GM21526 (cell line): ENCODE results near the gene PAX2.

Experiments
- ATAC-seq: cut with Tn5 transposase; IDR thresholded peaks from one replicate; pipeline ENCODE4 v1.9.1; 2021; ENCODE audit warnings: moderate library complexity; ENCODE audit not compliant: unreplicated experiment, low FRiP score

PAX2 gene

GRCh38 chr10:100749309-100750217, 4.2 kb downstream of the PAX2 start:
- ATAC-seq, result no peak

GRCh38 chr10:100750291-100751210, 5.2 kb downstream of the PAX2 start:
- ATAC-seq, result no peak

GRCh38 chr10:100751211-100751933, 6.0 kb downstream of the PAX2 start:
- ATAC-seq, result no peak

- no peak for ATAC-seq
Measured at GRCh38 chr10:100755821-100756220, 10.4 kb downstream of the PAX2 start.

GRCh38 chr10:100759331-100759730, 13.9 kb downstream of the PAX2 start:
- ATAC-seq, result no peak

DNA sequence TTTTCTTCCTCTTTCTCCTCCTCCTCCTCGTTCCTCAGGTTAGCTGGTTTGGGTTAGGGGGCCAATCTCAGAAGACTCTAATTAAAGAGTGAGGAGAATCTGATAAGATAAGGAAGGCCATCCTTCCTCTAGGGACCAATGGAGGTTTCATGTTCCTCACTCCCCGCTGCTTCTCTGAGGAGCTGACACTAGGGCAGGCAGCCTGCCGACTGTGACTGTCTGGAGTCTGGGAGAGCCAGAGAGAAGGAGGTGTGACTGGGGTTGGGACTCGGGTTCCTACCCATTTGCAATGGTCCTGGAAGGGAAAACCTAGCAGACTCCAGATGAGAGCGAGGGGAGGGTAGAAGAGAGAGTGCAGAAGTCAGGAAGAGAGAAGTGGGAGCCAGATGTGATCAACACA, 15.3 kb downstream of the PAX2 start:
- ATAC-seq, result no peak

GRCh38 chr10:100761191-100761590, 15.8 kb downstream of the PAX2 start:
- no peak for ATAC-seq

DNA sequence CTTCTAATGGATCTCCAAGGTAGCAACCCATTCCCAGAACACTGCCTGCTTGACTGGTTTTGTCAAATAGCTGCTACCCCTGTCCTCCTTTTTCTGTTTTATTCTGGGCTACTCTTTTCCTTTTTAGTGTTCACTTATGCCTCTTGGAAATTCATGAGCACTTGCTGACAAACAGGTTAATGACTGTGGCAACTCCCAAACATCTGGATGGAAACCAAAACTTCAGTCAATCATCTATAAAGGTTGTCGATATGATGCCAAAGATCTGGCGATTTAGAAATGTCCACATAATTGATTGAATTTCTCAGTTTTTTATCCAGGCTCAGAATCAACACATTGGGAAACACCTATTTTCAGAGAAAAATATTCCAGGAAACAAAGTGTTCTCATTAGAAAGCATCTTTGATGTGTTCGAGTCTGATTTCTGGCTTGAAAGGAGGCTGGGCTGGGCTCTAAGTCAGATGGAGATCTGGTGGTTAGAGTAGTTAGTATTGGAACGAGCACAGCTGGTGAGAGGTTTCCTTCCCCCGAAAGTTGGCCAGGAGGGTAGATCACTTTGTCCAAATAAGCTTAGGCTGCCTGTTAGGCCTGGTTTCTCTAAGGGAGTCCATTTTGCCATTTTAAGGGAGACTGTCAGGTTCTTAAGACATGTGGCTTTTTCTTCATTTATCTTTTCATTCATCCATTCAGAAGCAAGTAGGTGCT, 17.8 kb downstream of the PAX2 start:
- ATAC-seq, result no peak

DNA sequence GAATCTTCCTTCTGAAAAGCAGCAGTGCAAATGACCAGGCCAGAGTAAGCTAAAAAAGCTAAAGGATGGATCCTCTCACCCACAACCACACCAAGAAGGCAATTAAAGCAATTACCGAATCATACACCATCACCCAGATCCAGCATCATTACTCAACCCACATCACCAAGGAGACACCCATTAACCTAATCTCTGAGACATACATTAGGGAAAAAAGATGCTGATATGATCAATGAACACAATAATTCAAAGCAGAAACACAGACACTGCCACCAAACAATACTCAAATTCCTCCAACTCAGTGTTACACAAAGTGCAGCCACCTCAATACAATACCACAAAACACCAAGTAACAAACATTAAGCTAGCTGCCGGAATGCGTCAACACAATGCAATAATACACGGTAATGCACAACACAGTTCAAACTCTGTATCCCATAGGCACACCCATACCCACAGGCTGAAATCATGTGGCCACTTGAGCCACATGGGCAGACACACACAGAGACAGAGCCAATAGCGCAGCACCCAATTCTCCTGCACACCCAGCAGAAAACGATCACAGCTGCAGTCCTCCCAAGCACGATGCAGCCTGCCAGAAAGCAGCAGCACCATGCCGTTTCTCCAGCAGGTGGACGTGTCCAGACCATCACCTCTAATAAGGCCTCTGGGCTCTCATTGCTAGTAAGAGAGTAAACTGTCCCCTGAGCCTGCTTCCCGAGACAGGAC, 21.5 kb downstream of the PAX2 start:
- ATAC-seq, result no peak

DNA sequence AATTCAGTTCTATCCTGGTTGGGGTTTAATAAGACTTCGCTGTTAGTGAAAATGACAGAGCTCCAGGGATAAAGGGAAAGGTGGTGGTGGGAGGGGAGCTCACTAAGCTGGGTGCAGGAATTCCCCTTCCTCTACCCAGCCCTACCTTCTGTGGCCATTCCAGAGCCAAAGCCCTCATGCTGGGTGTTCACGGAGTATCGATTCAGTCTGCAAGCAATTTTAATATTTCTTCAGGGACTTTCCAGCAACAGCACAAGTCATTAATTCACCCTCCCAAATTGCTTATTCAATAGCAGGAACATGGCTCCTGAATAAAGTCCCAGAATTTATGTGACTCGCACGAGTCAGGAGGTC, 22.0 kb downstream of the PAX2 start:
- ATAC-seq, result no peak

- ATAC-seq, result no peak
Measured at GRCh38 chr10:100769481-100769880, 24.1 kb downstream of the PAX2 start.

DNA sequence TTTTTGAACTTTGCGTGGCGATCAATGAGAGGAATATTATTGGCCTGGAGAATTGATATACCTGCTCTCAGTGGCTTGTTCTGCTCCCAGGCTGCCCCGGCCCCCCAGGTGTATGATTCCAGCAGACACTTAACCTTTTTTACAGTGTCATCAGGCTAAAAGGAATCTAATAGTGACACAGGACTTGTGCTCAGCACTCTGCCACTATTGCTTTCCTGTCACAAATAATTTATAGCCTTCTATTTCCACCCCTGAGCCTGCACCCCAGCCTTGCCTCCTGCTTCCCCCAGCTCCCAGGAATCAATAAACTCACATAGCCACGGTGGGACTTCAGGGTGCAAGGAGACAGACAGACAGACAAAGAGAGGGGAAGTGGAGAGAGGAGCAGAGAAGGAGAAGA, 28.3 kb downstream of the PAX2 start:
- ATAC-seq, result no peak

DNA sequence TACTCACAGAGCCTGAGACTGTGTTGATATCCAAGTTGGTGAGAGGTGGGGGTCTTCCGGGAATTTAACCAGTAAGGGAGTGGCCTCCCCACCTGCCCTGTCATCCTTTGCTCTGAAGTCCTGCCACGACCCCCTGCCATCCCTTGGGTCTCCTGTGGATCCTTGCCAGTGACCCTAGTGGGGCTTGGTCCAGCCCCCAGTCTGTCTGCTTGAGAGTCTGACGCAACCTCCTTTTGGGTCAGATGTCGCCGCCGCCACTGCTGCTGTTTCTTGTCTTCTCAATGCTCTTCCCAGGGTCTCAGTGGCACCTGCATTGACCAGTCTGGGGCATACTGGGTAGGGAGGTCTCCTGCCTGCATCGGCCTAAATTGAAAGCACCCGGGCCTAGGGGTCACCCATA, 28.8 kb downstream of the PAX2 start:
- no peak for ATAC-seq

GRCh38 chr10:100774876-100775275, 29.5 kb downstream of the PAX2 start:
- ATAC-seq, result no peak

- no peak for ATAC-seq
Measured at GRCh38 chr10:100775386-100775785, 30.0 kb downstream of the PAX2 start.

DNA sequence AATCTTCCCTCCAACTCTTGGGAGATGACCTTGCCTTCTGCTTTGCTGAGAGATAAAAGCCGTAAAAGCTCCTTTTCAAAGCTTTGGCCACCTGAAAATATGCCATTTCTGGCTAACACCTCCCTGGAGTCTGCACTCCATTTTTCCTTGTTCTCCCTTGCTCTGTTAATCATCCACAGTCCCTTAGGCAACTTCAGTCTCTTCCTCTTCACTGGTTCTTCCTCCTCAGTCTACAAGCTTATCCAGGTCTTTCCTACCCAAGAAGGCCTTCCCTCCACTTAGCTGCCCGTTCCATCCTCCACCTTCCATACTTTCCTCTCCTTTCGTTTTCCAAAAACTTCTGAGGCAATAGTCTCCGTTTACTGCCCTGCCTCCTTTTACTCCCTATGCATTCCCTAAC, 30.5 kb downstream of the PAX2 start:
- no peak for ATAC-seq

DNA sequence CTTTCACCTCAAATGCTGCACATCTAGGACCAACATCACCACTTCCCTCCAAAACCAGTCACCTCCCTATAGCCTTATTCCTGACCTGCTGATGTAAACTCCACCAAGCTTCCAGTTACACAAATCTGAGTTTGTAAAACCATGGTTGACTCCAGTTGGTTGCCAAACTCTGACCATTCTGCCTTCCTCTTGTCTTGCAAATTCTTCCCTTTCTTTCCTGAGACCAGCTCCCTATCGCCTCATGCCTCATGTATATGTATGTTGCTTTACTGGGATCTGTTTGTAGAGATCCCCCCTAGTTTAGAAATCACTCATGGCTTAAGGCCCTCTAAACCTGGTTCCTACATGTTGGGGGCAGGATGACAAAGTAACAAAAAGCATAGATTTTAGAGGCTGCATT, 31.3 kb downstream of the PAX2 start:
- no peak for ATAC-seq

- ATAC-seq, result no peak
Measured at GRCh38 chr10:100779329-100779728, 33.9 kb downstream of the PAX2 start.

DNA sequence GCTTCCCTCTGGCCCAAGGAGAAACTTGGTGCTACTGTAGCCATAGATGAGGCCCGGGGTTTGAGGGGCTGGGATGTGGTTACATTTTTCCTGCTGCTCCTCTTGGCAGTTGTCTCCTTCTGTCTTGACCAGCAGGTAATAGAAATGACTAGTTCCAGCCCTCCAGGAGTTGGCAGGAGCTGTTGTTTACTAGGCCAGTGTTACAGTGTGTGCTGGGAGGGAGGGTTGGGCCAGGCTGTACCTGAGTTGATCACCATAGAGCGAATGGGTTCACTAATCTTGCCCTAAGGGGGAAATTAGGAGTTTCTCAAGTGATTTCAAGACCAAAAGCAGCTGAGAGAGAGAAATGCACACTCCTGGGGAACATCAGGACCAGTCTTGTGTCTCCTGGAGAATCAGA, 34.9 kb downstream of the PAX2 start:
- ATAC-seq, result no peak
